GM23338 (cell line): ENCODE data around the gene ACRBP. TPM values are rescaled to one million over a fixed set of nuclear protein-coding genes. Genes with fewer than 3 reads are reported as not detected.

Source experiments
- ATAC-seq: fragments of 200-7000 bp; cut with Tn5 transposase; 3 replicates; pipeline ENCODE4 v1.9.1; 2020
- DNase-seq: peaks from one replicate; pipeline ENCODE4 v3.0.0-alpha.2; 2015; ENCODE audit warnings: low spot score
- H2AFZ ChIP-seq: fragments of 200-600 bp; sonication (generic); 2 replicates; pipeline ENCODE4 v1.8.0; 2016; ENCODE audit warnings: antibody characterized with exemption, mild to moderate bottlenecking, moderate library complexity
- H3F3A ChIP-seq: fragments of 200-600 bp; sonication (generic); replicated peaks from 2 replicates; pipeline ENCODE4 v1.8.0; 2017; ENCODE audit warnings: antibody characterized with exemption, mixed run types, low read depth
- H3K27ac ChIP-seq: fragments of 200-600 bp; sonication (generic); 2 replicates; pipeline ENCODE4 v1.6.1; 2016; ENCODE audit warnings: low read depth
- H3K27me3 ChIP-seq: fragments of 200-600 bp; sonication (generic); 2 replicates; pipeline ENCODE4 v1.8.0; 2016; ENCODE audit warnings: mild to moderate bottlenecking, mixed run types, moderate library complexity; ENCODE audit not compliant: insufficient read depth
- H3K36me3 ChIP-seq: fragments of 200-600 bp; sonication (generic); 2 replicates; pipeline ENCODE4 v1.8.0; 2016; ENCODE audit warnings: mild to moderate bottlenecking; ENCODE audit not compliant: insufficient read depth
- H3K4me1 ChIP-seq: fragments of 200-600 bp; sonication (generic); 2 replicates; pipeline ENCODE4 v1.8.0; 2016; ENCODE audit warnings: mild to moderate bottlenecking, moderate library complexity; ENCODE audit not compliant: insufficient read depth
- H3K4me2 ChIP-seq: fragments of 200-600 bp; sonication (generic); 2 replicates; pipeline ENCODE4 v1.7.1; 2017; ENCODE audit warnings: mixed run types
- H3K4me3 ChIP-seq: fragments of 200-600 bp; sonication (generic); 2 replicates; pipeline ENCODE4 v1.6.1; 2016; ENCODE audit warnings: mixed run types
- H3K79me2 ChIP-seq: fragments of 200-600 bp; sonication (generic); replicated peaks from 2 replicates; pipeline ENCODE4 v1.8.0; 2017; ENCODE audit warnings: mild to moderate bottlenecking; ENCODE audit not compliant: insufficient read depth
- H3K9me2 ChIP-seq: fragments of 200-600 bp; sonication (generic); 2 replicates; pipeline ENCODE4 v1.8.0; 2017; ENCODE audit not compliant: insufficient read depth
- H4K20me1 ChIP-seq: fragments of 200-600 bp; sonication (generic); replicated peaks from 2 replicates; pipeline ENCODE4 v1.8.0; 2017; ENCODE audit warnings: mild to moderate bottlenecking; ENCODE audit not compliant: insufficient read depth
- H3K27ac Mint-ChIP-seq: 2 replicates; pipeline ENCODE4 v1.8.0; 2020; ENCODE audit warnings: inconsistent platforms, mild to moderate bottlenecking, moderate library complexity, mixed read lengths
- H3K27me3 Mint-ChIP-seq: 3 replicates; pipeline ENCODE4 v1.8.0; 2022; ENCODE audit warnings: low read depth, mild to moderate bottlenecking, moderate library complexity, mixed read lengths, inconsistent platforms; ENCODE audit not compliant: insufficient read depth, poor library complexity
- H3K36me3 Mint-ChIP-seq: 3 replicates; pipeline ENCODE4 v1.8.0; 2021; ENCODE audit warnings: low read depth, mild to moderate bottlenecking, inconsistent platforms, moderate library complexity, mixed read lengths
- H3K4me1 Mint-ChIP-seq: 3 replicates; pipeline ENCODE4 v1.8.0; 2020; ENCODE audit warnings: mild to moderate bottlenecking, inconsistent platforms, mixed read lengths
- H3K4me3 Mint-ChIP-seq: 3 replicates; pipeline ENCODE4 v1.8.0; 2021; ENCODE audit warnings: moderate library complexity, mild to moderate bottlenecking, inconsistent platforms, mixed read lengths
- H3K9me3 Mint-ChIP-seq: 3 replicates; pipeline ENCODE4 v1.8.0; 2020; ENCODE audit warnings: moderate library complexity, mild to moderate bottlenecking, inconsistent platforms, mixed read lengths
- CREB1 ChIP-seq: fragments of 250-450 bp; sonication (Bioruptor Pico); IDR thresholded peaks from 2 replicates; pipeline ENCODE4 v1.5.0; 2020; ENCODE audit warnings: low read depth, mild to moderate bottlenecking, moderate library complexity
- ETS1 ChIP-seq: IDR thresholded peaks from 2 replicates; pipeline ENCODE4 v1.6.1; 2016; ENCODE audit warnings: antibody characterized with exemption
- EZH2 ChIP-seq: fragments of 200-600 bp; sonication (generic); IDR thresholded peaks from one replicate; pipeline ENCODE4 v1.8.0; 2017; ENCODE audit warnings: antibody characterized with exemption, mild to moderate bottlenecking, low read depth; ENCODE audit not compliant: unreplicated experiment
- EZH2phosphoT487 ChIP-seq: fragments of 200-600 bp; sonication (generic); IDR thresholded peaks from one replicate; pipeline ENCODE4 v1.8.1; 2018; ENCODE audit warnings: antibody characterized with exemption; ENCODE audit not compliant: unreplicated experiment
- NANOG ChIP-seq: IDR thresholded peaks from 2 replicates; pipeline ENCODE4 v1.6.1; 2016; ENCODE audit warnings: antibody characterized with exemption, borderline replicate concordance
- POLR2AphosphoS5 ChIP-seq: IDR thresholded peaks from 2 replicates; pipeline ENCODE4 v1.6.1; 2016; ENCODE audit warnings: antibody characterized with exemption, low read depth
- REST ChIP-seq: IDR thresholded peaks from one replicate; pipeline ENCODE4 v1.6.1; 2018; ENCODE audit warnings: antibody characterized with exemption; ENCODE audit not compliant: unreplicated experiment
- STAT1 ChIP-seq: IDR thresholded peaks from one replicate; pipeline ENCODE4 v1.6.1; 2016; ENCODE audit warnings: antibody characterized with exemption; ENCODE audit not compliant: unreplicated experiment
- ZNF331 ChIP-seq: fragments of 250-450 bp; sonication (Bioruptor Pico); IDR thresholded peaks from 2 replicates; pipeline ENCODE4 v1.5.0; 2020; ENCODE audit warnings: low read depth, mild to moderate bottlenecking, moderate library complexity
- polyA plus RNA-seq: library from polyadenylated mRNA; unstranded; fragments of >200 nt; fragmentation: Nextera tagmentation; extraction: Ambion mirVana; gene quantifications from 2 replicates; pipeline ENCODE4 v1.2.1, GENCODE V29; 2016
- total RNA-seq: library from RNA; depleted of rRNA; stranded (reverse); fragments of >200 nt; shearing (Covaris generic); gene quantifications from 2 replicates; pipeline ENCODE4 v1.2.3, GENCODE V29; 2014
- TF ChIP-seq, protein P1 (sequence below): fragments of 250-450 bp; sonication (Bioruptor Pico); IDR thresholded peaks from 2 replicates; pipeline ENCODE4 v1.5.0; 2020; ENCODE audit warnings: mild to moderate bottlenecking, moderate library complexity
- TF ChIP-seq, protein P2 (sequence below), 2 experiments: fragments of 200-600 bp in 1 of 2; sonication (generic) in 1 of 2; conservative IDR thresholded peaks; 2 replicates each; pipeline versions ENCODE4 v1.5.1 to v1.6.1; 2016 to 2017; ENCODE audit warnings: antibody characterized with exemption in 2 of 2, low read depth in 2 of 2, mild to moderate bottlenecking in 2 of 2, moderate library complexity in 1 of 2

Gene ACRBP
- total and polyA plus RNA-seq, 2 experiments from 2014 or later: 0.70 to 2.2 TPM

DNA sequence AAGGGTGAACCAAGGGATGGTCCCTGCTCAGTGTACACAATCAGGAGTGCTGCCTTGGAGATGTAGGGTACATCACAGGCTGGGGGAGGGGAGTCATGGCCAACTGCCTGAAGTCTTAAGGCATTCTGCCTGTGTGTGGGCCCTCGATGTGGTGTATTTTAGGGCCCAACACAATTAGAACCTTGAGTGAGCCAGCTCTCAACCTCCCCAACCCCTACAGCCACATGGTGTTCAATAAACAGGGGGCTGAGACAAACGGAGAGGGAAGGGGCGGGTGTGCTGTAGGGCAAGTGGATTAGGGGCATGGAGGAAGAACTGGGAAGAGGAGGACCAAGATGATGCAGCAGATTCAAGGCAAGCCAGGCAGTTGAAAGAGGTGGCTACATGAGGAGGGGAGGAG is 31.4 kb downstream of the ACRBP start (continued):
- TF ChIP-seq ETS1: no peak
- no peak for TF ChIP-seq CREB1
- TF ChIP-seq STAT1: no peak
- TF ChIP-seq NANOG: no peak

- peak overlapping the region; percentile 42; the same call in 1 of the 2 replicates for H3K4me2 ChIP-seq
These were observed 32.6 kb downstream of the ACRBP start for GRCh38 chr12:6614513-6615172.

More at GRCh38 chr12:6614513-6615172, 32.6 kb downstream of the ACRBP start:
- peaks cover 39% of the 10 kb centered on the region for H3K4me1 Mint-ChIP-seq
- peak overlapping the region; percentile 46 for H3K27ac Mint-ChIP-seq
- peaks cover 23% of the 10 kb centered on the region for H3K27me3 Mint-ChIP-seq
- no peaks in the 10 kb centered on the region for H3K79me2 ChIP-seq
- ATAC-seq (peak; percentile 5; the same call in 2 of the 3 replicates), DNase-seq (peak; percentile 76)
- H3K36me3 Mint-ChIP-seq: no peaks in the 10 kb centered on the region; the same call in 2 of the 3 replicates
- H3K9me3 Mint-ChIP-seq: no peaks in the 10 kb centered on the region; the same call in 2 of the 3 replicates
- H2AFZ ChIP-seq: no peak overlapping the region
- H3K4me1 ChIP-seq: peaks cover 28% of the 10 kb centered on the region
- no peaks in the 10 kb centered on the region for H4K20me1 ChIP-seq
- H3K4me3 Mint-ChIP-seq: peak overlapping the region; percentile 58
- H3K4me3 ChIP-seq: peak overlapping the region; percentile 57; the same call in 1 of the 2 replicates
- no peak for TF ChIP-seq POLR2AphosphoS5
- TF ChIP-seq ZNF331: no peak
- no peak for TF ChIP-seq EZH2phosphoT487
- no peak for TF ChIP-seq REST
- TF ChIP-seq, protein P1, sequence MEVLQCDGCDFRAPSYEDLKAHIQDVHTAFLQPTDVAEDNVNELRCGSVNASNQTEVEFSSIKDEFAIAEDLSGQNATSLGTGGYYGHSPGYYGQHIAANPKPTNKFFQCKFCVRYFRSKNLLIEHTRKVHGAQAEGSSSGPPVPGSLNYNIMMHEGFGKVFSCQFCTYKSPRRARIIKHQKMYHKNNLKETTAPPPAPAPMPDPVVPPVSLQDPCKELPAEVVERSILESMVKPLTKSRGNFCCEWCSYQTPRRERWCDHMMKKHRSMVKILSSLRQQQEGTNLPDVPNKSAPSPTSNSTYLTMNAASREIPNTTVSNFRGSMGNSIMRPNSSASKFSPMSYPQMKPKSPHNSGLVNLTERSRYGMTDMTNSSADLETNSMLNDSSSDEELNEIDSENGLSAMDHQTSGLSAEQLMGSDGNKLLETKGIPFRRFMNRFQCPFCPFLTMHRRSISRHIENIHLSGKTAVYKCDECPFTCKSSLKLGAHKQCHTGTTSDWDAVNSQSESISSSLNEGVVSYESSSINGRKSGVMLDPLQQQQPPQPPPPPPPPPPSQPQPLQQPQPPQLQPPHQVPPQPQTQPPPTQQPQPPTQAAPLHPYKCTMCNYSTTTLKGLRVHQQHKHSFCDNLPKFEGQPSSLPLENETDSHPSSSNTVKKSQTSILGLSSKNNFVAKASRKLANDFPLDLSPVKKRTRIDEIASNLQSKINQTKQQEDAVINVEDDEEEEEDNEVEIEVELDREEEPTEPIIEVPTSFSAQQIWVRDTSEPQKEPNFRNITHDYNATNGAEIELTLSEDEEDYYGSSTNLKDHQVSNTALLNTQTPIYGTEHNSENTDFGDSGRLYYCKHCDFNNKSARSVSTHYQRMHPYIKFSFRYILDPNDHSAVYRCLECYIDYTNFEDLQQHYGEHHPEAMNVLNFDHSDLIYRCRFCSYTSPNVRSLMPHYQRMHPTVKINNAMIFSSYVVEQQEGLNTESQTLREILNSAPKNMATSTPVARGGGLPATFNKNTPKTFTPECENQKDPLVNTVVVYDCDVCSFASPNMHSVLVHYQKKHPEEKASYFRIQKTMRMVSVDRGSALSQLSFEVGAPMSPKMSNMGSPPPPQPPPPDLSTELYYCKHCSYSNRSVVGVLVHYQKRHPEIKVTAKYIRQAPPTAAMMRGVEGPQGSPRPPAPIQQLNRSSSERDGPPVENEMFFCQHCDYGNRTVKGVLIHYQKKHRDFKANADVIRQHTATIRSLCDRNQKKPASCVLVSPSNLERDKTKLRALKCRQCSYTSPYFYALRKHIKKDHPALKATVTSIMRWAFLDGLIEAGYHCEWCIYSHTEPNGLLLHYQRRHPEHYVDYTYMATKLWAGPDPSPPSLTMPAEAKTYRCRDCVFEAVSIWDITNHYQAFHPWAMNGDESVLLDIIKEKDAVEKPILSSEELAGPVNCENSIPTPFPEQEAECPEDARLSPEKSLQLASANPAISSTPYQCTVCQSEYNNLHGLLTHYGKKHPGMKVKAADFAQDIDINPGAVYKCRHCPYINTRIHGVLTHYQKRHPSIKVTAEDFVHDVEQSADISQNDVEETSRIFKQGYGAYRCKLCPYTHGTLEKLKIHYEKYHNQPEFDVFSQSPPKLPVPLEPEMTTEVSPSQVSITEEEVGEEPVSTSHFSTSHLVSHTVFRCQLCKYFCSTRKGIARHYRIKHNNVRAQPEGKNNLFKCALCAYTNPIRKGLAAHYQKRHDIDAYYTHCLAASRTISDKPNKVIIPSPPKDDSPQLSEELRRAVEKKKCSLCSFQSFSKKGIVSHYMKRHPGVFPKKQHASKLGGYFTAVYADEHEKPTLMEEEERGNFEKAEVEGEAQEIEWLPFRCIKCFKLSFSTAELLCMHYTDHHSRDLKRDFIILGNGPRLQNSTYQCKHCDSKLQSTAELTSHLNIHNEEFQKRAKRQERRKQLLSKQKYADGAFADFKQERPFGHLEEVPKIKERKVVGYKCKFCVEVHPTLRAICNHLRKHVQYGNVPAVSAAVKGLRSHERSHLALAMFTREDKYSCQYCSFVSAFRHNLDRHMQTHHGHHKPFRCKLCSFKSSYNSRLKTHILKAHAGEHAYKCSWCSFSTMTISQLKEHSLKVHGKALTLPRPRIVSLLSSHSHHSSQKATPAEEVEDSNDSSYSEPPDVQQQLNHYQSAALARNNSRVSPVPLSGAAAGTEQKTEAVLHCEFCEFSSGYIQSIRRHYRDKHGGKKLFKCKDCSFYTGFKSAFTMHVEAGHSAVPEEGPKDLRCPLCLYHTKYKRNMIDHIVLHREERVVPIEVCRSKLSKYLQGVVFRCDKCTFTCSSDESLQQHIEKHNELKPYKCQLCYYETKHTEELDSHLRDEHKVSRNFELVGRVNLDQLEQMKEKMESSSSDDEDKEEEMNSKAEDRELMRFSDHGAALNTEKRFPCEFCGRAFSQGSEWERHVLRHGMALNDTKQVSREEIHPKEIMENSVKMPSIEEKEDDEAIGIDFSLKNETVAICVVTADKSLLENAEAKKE (CRISPR knock-in tag): 0 out of 2 replicates have a peak, but pooled peaks have one; percentile 5
- TF ChIP-seq, protein P2, sequence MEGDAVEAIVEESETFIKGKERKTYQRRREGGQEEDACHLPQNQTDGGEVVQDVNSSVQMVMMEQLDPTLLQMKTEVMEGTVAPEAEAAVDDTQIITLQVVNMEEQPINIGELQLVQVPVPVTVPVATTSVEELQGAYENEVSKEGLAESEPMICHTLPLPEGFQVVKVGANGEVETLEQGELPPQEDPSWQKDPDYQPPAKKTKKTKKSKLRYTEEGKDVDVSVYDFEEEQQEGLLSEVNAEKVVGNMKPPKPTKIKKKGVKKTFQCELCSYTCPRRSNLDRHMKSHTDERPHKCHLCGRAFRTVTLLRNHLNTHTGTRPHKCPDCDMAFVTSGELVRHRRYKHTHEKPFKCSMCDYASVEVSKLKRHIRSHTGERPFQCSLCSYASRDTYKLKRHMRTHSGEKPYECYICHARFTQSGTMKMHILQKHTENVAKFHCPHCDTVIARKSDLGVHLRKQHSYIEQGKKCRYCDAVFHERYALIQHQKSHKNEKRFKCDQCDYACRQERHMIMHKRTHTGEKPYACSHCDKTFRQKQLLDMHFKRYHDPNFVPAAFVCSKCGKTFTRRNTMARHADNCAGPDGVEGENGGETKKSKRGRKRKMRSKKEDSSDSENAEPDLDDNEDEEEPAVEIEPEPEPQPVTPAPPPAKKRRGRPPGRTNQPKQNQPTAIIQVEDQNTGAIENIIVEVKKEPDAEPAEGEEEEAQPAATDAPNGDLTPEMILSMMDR (conservative IDR thresholded peaks at IDR 0.05; ENCODE audit: low read depth in 2 of 2): peak in 1 of 2 experiments; percentile 49; a peak in 2 of 4 replicates
- TF ChIP-seq EZH2: no peak
- peaks cover 4% of the 10 kb centered on the region for H3K9me2 ChIP-seq
- peaks cover 19% of the 10 kb centered on the region; the same call in 1 of the 2 replicates for H3F3A ChIP-seq
- H3K36me3 ChIP-seq: no peaks in the 10 kb centered on the region
- H3K27me3 ChIP-seq: peaks cover 16% of the 10 kb centered on the region
- peak overlapping the region; percentile 77 for H3K27ac ChIP-seq
